ENCODE data around the gene MUTYH. TPM values are rescaled to one million over a fixed set of nuclear protein-coding genes. Genes with fewer than 3 reads are reported as not detected.

The MUTYH gene
- total RNA-seq, 4 donors from 2014 or later, result 34.7 to 62.2 (median 46.0) TPM

- H3K27me3 ChIP-seq, result no peaks in the 10 kb centered on the region
- 93 to 97% methylated on average over 2 of the region's 2 CpGs for WGBS, 2 donors
- no peak overlapping the region for H3K27ac ChIP-seq
- no peaks in the 10 kb centered on the region for H3K9me3 ChIP-seq
- no peaks in the 10 kb centered on the region for H3K36me3 ChIP-seq
- no peak overlapping the region for H3K4me3 ChIP-seq
- TF ChIP-seq EP300 (IDR thresholded peaks at IDR 0.05) (no peak), CTCF (IDR thresholded peaks at IDR 0.05) (no peak), POLR2A (IDR thresholded peaks at IDR 0.05) (no peak)
- H3K4me1 ChIP-seq, result peaks cover 0 to 4% (median 0%) of the 10 kb centered on the region in 4 donors
- DNase-seq (ENCODE audit: low spot score in 2 of 2), result no peak
These were observed 41.0 kb upstream of the MUTYH start for GRCh38 chr1:45381243-45381642.

GRCh38 chr1:45380730-45381129, 40.5 kb upstream of the MUTYH start:
- whole genome bisulfite sequencing, 2 donors, result 76 to 84% methylated on average over 1 of the region's 1 CpG
- H3K27ac ChIP-seq, result no peak overlapping the region

GRCh38 chr1:45380125-45380524, 39.9 kb upstream of the MUTYH start:
- Histone ChIP-seq H3K27ac (no peak overlapping the region), H3K4me3 (no peak overlapping the region), H3K27me3 (no peaks in the 10 kb centered on the region), H3K4me1 (peaks cover 0 to 15% (median 0%) of the 10 kb centered on the region in 4 donors), H3K36me3 (no peaks in the 10 kb centered on the region), H3K9me3 (no peaks in the 10 kb centered on the region)
- no peak for DNase-seq (ENCODE audit: low spot score in 2 of 2)
- TF ChIP-seq CTCF (IDR thresholded peaks at IDR 0.05), result no peak
- no peak for TF ChIP-seq EP300 (IDR thresholded peaks at IDR 0.05)
- TF ChIP-seq POLR2A (IDR thresholded peaks at IDR 0.05), result no peak
- 92 to 98% methylated on average over 4 of the region's 4 CpGs for WGBS, 2 donors

More at GRCh38 chr1:45380730-45381129, 40.5 kb upstream of the MUTYH start:
- Histone ChIP-seq H3K27me3 (no peaks in the 10 kb centered on the region), H3K36me3 (no peaks in the 10 kb centered on the region), H3K4me1 (peaks cover 0 to 9% (median 0%) of the 10 kb centered on the region in 4 donors), H3K9me3 (no peaks in the 10 kb centered on the region), H3K4me3 (no peak overlapping the region)
- TF ChIP-seq POLR2A (IDR thresholded peaks at IDR 0.05), result no peak
- TF ChIP-seq CTCF (IDR thresholded peaks at IDR 0.05), result no peak
- TF ChIP-seq EP300 (IDR thresholded peaks at IDR 0.05), result no peak
- DNase-seq (ENCODE audit: low spot score in 2 of 2), result no peak

- H3K4me1 ChIP-seq, result peaks cover 0 to 17% (median 0%) of the 10 kb centered on the region in 4 donors
- no peaks in the 10 kb centered on the region for H3K36me3 ChIP-seq
- WGBS, 2 donors, result 88 to 92% methylated on average over 6 of the region's 6 CpGs
- no peaks in the 10 kb centered on the region for H3K27me3 ChIP-seq
- no peak overlapping the region for H3K27ac ChIP-seq
- H3K9me3 ChIP-seq, result no peaks in the 10 kb centered on the region
- no peak overlapping the region for H3K4me3 ChIP-seq
- no peak for TF ChIP-seq EP300 (IDR thresholded peaks at IDR 0.05)
- TF ChIP-seq CTCF (IDR thresholded peaks at IDR 0.05), result no peak
- no peak for TF ChIP-seq POLR2A (IDR thresholded peaks at IDR 0.05)
- no peak for DNase-seq (ENCODE audit: low spot score in 2 of 2)
These were observed 39.3 kb upstream of the MUTYH start for GRCh38 chr1:45379524-45379923.

GRCh38 chr1:45378184-45378583, 37.9 kb upstream of the MUTYH start:
- H3K36me3 ChIP-seq, result no peaks in the 10 kb centered on the region
- H3K27ac ChIP-seq, result no peak overlapping the region
- peaks cover 0 to 22% (median 4%) of the 10 kb centered on the region in 4 donors for H3K4me1 ChIP-seq
- no peak overlapping the region for H3K4me3 ChIP-seq
- no peak for DNase-seq (ENCODE audit: low spot score in 2 of 2)
- TF ChIP-seq EP300 (IDR thresholded peaks at IDR 0.05) (no peak), POLR2A (IDR thresholded peaks at IDR 0.05) (no peak), CTCF (IDR thresholded peaks at IDR 0.05) (no peak)
- H3K27me3 ChIP-seq, result no peaks in the 10 kb centered on the region
- H3K9me3 ChIP-seq, result no peaks in the 10 kb centered on the region
